GM18951 (cell line): ENCODE measurements around the gene EXOC7.
"Not testable (repeated sequence)": the region's sequence is repeated elsewhere in the genome, so short reads cannot be mapped to it uniquely, and the experiment has no call there.

Experiments
- POLR2A ChIP-seq: IDR thresholded peaks from 4 replicates; pipeline ENCODE4 v1.6.1; 2011; ENCODE audit warnings: mild to moderate bottlenecking; ENCODE audit not compliant: insufficient read length, insufficient read depth; ENCODE audit errors: extremely low read depth
- in situ Hi-C: fragments of 300-500 bp; cut with MboI; formaldehyde crosslinking; loops from one replicate; pipeline ENCODE4 v1.12.0; 2022; ENCODE audit warnings: low sequenced_read_pairs, mixed read lengths, inconsistent platforms; ENCODE audit not compliant: unreplicated experiment

The EXOC7 gene

DNA sequence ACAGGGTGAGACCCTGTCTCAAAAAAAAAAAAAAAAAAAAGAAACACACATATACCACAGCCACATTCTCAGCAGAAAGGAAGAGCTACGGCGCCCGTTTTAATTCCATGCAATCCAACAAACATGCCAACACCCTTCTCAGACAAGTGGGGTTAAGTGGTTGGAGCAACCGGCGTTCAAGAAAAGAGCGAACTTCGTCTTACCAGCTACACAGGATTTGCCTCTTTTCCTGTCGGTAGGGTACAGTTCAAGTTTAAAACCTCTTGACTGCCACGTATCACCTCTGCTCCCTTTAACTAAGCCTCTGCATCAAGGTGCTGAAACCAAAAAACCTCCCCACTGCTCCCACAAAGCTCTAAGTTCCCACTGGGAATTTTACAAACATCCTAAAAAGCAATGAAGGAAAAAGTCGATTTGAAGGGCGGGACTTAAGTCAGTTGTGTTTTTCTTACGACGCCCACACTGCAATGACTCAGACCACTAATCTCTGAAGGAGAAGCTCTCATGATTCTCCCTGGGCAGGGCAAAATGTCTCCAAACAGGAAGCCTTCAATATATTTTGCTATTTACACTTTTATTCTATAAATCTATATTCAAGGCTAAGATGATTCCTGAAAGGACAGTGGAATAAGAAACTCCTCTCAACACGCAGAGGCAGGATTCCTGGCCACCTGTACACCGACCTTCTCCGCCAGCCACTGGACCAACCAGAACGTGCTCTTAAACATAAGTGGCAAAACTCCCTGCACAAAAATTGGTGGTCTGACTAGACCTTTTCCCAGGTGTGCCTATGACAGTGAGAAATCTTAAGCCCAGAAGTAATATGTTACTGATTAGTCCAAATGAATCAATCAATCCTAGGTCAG is 50.1 kb downstream of the EXOC7 start:
- TF ChIP-seq POLR2A: no peak
- in situ Hi-C loops: no loop called here

DNA sequence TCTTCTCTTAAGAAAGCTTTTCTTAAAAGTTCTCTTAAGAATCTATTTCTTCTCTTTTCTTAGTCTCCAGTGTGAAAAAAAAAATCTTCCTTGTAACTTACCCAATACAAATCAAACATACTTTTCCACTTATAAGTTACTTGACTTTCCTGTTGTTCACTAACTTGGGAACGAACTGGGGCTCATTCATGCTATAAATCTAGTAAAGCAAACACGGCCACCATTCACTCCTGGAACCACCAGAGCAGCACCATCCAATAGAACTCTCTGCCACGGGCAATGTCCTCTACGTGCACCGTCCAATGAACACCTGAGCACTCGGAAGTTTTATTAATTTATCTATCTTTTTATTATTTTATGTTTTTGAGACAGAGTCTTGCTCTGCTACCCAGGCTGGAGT is 52.0 kb downstream of the EXOC7 start:
- TF ChIP-seq POLR2A: no peak
- in situ Hi-C loops: no loop called here

DNA sequence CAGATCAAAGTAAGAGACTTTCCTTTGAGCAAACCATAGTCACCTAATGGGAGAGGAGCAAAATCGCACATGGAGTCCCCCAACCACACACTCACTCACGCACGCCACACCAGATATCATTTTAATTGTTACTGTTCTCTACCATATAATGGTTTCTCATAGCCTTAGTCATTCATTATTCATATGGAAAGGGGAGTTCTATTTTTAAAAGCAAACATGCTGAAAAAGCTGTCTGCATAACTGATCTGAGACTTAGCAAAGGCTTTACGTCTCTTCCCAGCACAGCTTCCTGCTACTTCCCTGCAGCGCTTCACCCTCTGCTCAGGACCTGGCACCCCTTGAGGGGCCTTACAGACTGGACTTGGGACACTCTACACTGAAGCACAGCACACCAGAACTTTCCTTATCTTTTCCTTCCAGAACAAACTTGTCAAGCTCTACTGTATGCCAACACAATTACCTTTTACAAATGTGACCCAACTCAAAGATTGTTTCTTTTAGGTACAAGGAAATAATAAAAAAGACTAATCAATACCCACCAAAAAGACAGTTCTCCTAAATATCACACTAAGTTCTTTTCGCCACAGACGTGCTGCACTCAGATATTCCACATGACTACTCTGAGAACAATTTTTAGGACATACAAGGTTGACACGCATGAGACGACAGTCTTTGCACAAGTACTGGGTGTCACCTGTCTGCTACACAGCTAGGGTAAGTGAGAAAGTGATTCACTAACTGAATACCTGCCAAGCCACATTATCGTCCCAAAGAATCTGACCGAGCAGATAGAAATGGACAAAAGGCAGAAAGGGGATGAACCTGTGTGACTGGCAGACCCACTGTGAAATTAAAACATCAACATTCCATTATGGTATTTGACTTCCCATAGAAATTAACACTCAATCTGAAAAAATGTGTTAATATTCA is 52.8 kb downstream of the EXOC7 start:
- in situ Hi-C loops: no loop called here
- TF ChIP-seq POLR2A: no peak

DNA sequence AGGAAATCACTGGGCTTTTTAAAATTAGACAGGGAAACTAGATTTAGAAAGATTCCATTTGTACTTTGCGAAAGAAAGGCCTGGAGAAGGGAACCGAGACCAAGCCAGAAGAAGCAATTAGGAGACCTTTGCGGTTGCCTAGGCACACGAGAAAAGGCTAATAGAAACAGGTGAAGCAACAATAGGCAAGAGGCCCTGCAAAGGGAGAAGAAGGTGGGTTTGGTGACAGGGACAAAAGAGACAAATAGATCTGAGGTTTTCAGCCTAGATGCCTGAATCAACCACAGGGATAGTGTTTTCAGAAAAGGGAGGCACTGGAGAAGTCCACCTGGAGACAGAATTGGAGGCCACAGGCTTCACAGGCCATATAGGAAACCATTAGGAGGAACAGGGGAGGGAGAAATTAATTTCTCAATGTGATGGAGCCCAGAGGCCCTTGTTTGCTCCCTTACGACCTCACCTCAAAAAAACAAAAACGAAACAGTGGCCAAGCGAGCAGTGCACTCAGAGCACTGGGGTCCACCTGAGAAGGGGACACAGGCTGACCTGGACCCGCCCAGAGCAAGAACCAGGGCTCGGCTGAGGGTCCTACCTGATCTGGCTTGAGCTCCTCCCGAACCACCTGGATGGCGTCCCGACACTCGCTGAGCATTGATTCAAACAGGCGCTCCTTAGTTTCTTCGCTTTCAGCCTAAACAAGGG is 53.6 kb downstream of the EXOC7 start:
- in situ Hi-C loops: no loop called here
- TF ChIP-seq POLR2A: no peak

DNA sequence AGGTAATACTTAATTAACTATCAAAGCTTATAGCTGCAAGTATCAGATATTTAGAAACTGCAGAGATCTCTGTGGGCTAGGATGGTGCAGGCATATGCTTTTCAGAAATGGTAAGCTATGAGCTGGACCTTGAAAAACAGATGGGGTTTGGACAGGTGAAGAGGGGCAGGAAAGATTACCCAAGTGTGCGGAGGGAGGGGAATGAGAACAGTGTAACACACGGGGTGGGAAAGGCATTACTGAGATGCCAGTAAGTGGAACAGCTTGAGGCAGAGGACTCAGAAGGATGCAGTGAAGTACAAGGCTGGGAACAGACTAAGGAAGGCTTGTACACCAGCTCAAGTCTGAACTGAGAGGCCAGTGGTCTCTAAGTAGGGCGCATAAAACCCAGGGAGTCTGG is 54.3 kb downstream of the EXOC7 start:
- no peak for TF ChIP-seq POLR2A

DNA sequence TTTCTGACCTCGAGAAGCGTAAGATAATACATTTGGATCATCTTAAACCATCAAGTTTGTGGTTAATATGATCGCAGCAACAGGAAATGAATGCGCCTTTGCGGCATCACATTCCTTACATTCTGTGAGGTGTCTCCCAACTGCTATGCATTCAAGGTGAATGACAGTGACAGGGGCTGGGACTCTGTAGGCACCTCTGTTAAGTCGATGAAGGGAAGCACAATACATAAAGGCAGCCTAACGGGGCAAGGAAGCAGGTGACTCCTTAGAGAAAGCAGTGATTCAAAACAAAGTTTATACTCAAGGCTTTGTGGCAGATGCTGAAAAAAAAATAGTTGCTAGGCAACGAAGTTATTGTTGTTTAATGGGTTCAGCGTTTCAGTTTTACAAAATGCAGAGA is 54.9 kb downstream of the EXOC7 start:
- no peak for TF ChIP-seq POLR2A
- in situ Hi-C loops: no loop called here

More for the DNA sequence above, 54.3 kb downstream of the EXOC7 start:
- in situ Hi-C loops: no loop called here

DNA sequence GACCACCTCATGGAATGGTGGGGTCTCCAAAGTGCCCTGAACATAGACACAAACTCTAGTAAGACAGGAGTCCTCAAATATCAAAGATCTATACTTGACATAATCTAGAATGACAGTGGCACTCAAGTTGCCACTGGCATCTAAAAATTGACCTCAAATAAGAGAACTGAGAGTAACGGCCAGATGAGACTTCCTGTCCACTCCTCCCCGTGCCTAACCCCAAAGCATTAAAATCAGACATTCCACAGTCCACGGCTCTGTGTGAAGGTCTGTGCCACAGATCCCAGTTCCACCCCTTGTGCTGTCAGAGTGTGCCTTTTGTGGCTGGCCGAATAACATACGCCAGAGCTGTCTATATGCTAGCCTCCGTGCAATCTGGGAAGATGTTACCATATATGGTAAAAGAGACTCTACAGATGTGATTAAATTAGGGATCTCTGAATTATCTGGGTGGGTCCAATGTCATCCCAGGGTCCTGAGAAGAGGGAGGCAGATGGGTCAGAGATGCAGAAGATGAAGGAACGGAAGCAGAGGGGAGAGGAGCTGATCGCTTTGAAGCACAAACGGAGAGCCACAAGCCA is 55.5 kb downstream of the EXOC7 start:
- in situ Hi-C loops: no loop called here
- no peak for TF ChIP-seq POLR2A

DNA sequence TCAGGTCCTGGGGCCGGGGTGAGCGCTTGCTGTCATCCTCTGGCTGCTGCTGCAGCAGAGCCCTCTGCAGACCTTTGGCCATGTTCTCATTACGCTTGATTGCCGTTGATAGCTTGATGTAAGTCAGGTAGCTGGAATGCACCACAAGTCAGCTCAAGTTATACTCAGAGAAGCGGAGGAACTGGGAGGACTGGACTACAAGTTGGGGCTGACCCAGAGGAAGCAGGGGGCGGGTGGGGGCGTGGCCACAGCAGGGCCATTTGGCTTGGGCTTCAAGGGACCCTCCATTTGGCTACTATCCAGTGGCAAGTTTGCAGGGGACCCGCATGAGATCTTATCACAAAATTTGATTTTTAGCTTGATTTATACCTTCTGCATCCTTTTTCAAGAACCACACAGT is 57.5 kb downstream of the EXOC7 start:
- in situ Hi-C loops: no loop called here
- no peak for TF ChIP-seq POLR2A

DNA sequence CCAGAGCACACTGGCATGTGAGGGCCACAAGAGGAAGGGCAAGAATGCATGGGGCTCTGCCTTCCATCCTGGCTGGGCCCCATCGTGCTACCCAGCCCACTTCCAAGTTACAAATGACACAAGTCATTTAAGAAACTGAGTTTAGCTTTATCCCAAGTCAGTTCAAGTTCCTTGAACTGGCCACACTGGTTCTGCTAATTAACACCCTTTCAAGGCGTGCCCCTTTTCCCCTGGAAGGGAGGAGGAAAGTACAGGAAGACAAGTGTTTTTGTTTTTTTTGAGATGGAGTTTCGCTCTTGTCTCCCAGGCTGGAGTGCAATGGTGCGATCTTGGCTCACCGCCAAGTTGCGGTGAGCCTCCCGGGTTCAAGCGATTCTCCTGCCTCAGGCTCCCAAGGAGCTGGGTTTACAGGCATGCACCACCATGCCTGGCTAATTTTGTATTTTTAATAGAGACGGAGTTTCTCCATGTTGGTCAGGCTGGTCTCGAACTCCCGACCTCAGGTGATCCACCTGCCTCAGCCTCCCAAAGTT is 59.0 kb downstream of the EXOC7 start:
- in situ Hi-C loops: not testable (repeated sequence)

DNA sequence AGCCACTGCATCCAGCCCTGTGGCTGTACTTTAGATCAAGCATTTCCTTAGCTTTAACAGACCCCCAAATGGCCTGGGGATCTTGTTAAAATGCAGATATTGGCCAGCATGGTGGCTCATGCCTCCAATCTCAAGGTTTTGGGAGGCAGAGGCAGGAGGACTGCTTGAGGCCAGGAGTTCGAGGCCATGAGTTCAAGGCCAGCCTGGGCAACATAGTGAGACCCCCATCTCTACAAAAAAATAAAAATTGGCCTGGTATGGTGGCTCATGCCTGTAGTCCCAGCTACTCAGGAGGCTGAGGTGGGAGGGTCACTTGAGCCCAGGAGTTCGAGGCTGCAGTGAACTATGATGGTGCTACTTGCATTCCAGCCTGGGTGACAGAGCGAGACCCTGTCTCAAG is 60.7 kb downstream of the EXOC7 start:
- in situ Hi-C loops: not testable (repeated sequence)

DNA sequence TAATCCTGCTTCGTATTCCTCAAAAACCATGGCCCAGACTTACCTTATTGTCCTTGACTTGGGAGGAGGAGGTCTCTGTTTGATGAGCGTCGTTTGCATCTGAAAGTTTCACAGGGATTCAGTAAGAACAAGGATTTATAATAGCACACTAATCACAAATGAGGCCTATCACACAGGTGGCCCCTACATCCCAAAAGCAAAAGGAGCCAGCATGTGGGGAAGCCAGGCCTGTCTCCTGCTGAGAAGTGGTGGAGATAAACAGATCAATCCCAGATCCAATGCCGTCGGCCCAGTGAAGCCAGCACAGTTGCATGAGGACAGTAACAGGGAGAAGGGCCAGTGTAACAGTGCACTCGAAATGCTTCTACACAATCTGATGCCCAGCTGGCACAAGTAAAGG is 63.2 kb downstream of the EXOC7 start:
- no peak for TF ChIP-seq POLR2A
- in situ Hi-C loops: no loop called here

DNA sequence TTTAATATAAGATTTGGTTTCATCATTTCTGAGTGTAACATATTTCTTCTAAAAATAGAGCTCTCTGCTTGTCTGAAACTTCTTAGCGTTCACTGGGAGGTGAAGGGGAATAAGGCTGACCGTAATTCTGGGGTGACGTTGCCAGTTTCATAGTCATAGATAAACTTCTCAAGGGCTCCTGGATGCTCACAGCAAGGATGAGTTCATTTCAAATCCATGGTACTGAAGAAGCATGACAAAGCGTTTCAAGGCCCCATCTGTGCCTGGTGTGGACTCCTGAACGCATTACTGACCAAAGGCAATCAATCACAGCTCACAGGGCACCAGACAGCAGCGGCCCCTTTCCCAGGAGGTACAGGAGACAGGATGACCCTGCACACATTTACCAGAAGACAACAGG is 64.5 kb downstream of the EXOC7 start:
- in situ Hi-C loops: no loop called here
- no peak for TF ChIP-seq POLR2A

DNA sequence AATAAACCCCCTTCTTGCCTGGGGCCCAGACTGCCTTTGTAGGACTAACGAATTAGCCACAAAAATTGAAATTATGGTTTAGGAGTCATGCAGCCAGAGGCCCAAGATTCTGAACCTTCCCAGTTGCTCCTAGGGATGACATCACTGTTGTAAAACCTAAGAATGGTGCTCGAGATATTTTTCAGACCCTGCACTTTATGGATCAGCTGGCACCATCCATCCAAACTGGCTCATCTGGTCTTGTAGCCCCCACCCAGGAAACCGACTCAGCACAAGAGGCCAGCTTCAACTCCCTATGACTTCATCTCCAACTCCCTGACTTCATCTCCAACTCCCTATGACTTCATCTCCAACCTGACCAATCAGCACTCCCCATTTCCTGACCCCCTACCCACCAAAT is 65.5 kb downstream of the EXOC7 start:
- in situ Hi-C loops: no loop called here
- no peak for TF ChIP-seq POLR2A
